ENCODE measurements around the gene PM20D2.

DNA sequence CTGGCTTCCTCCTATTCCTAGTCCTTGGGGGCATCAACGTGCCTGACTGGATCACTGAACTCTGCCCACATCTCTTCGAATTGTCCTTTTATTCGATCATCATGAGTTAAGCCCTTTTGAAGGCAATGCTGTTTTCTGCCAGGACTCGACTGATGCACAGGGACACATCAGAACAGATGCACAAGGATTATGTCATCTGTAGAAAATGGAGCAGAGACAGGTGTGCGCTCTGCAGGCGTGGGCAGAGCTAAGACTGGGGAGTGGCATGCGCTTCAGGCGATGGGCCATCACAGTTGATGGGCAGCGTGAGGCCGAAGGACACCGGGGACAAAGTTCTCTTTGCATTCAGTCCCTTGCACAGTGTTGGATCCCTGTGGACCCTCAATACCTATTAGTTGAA, 58.2 kb downstream of the PM20D2 start:
- TF ChIP-seq, protein P1, sequence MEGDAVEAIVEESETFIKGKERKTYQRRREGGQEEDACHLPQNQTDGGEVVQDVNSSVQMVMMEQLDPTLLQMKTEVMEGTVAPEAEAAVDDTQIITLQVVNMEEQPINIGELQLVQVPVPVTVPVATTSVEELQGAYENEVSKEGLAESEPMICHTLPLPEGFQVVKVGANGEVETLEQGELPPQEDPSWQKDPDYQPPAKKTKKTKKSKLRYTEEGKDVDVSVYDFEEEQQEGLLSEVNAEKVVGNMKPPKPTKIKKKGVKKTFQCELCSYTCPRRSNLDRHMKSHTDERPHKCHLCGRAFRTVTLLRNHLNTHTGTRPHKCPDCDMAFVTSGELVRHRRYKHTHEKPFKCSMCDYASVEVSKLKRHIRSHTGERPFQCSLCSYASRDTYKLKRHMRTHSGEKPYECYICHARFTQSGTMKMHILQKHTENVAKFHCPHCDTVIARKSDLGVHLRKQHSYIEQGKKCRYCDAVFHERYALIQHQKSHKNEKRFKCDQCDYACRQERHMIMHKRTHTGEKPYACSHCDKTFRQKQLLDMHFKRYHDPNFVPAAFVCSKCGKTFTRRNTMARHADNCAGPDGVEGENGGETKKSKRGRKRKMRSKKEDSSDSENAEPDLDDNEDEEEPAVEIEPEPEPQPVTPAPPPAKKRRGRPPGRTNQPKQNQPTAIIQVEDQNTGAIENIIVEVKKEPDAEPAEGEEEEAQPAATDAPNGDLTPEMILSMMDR (IDR thresholded peaks at IDR 0.05) = no peak
- TF ChIP-seq POLR2A (IDR thresholded peaks at IDR 0.05) = no peak

Measured in testis (tissue), 2 donors.